ENCODE measurements around the gene DEPDC4.
"Not testable (repeated sequence)": the region's sequence is repeated elsewhere in the genome, so short reads cannot be mapped to it uniquely, and the experiment has no call there.

DEPDC4 gene

DNA sequence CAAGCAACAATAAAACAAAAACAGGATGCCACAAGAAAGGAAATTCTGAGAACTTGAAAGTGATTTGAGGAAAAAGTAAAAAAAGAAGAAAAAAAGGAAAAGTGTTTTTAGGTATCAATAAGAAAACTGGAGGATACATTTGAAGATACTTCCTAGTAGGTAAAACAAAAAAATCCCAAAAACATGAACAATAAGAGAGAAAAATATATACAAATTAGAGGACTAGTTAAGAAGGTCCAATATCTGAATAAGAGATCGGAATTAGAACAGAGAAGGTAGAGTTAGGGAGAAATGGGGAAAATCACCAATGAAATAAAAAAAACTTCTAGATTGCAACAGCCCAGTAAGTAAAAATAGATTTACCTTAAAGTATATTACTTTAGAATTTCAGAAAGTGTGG, 8.8 kb downstream of the DEPDC4 start:
- no peak for DNase-seq

DNA sequence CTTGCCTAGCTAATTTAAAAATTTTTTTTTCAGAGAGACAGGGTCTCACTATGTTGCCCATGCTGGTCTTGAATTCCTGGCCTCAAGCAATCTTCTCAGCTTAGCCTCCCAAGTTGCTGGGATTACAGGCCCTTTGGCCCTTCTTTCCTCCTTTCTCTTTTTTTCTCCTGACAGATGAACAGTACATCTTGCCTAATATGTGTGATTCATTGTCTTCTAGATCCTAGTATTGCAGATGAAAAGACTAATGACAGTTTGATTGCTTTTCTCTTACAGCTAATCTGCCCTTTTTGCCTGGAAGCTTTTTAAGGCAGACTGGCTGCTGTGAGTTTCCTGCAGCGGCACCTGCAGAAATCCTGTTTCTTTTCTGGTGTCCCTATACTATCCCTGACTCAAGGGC, 12.0 kb downstream of the DEPDC4 start:
- DNase-seq = no peak

DNA sequence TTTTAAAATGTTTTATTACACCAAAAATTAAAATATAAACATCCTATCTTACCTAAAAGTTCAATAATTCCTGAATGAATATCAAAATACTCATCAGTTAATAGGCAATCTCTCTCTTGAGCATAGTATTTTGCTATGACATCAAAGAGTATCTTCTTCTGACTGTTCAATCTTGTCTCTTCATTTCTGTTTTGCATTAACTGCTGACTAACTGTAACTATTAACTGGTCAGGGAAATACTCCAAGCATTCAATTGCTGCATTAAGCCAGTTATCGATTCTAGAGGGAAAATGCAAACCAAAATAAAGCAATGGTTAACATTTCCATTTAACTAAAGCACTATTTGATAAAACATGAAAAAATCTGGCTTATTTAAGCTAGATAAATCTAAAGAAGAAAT, 13.4 kb downstream of the DEPDC4 start:
- no peak for DNase-seq

DNA sequence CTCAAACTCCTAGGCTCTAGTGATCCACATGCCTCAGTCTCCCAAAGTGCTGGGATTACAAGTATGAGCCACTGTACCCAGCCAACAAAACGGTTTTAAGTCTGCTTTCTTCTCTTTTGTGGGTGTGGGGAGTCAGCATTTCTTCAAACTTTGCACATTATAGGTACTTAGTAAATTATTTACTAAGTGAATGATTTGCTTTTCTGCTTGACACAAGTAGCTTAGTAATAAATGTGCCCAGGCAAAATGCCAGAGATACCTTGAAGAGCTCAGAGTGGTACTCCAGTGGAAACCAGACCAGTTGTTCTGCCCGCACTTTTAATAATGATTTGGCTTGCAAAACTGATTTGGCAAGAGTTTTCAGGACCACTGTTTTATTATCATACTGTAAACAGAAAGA, 15.0 kb downstream of the DEPDC4 start:
- no peak for DNase-seq

DNA sequence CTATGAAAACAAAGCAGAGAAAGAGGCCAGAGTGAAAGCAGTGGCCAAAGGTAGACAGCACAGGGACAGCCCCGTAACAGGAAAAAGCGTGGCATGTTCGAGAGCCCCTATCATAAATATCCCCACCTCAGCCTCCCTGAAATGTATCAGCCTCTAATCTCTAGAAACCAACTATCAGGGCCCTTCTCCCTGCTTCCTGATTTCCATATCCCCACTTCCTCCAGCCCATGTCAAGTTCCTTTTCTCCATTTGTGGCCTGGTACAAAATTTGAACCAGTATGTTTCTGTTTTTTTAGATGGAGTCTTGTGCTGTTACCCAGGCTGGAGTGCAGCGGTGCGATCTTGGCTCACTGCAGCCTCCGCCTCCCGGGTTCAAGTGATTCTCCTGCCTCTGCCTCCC, 16.9 kb downstream of the DEPDC4 start:
- no peak for DNase-seq

DNA sequence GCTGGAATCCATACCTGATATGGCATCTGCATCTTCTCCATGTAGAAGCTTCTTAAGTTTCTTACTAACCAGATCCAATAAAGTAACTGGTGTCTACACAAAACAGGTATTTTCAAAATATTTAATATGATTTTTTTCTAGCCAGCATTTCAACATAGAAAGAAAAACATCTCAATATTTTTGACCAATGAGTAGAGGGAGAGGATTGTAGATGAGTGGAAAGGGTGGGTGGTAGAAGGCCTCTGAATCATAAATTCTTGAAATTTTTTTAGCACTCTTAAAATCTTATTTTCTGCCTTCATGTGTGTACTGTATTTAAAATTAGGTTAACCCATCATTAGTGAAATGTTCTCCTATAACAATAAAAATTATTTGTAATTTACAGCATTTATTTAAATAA, 18.0 kb downstream of the DEPDC4 start:
- no peak for DNase-seq

DNA sequence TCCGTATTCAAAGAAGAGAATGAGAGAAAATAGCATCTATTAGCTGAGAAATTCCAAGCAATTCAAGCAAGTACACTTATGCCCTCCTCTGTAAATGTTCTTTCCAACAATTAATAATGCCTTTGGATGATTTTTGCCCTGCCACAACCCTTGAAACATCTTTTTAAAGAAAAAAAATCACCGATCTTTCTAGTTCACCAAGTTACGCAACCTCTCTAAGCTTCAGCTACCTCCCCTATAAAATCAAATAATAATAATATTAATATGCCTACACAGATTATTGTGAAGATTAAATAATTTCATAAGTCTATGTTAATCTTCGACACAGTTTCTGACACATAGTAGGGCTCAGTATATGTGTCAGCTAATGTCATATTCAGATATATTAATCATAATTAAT, 19.1 kb downstream of the DEPDC4 start:
- no peak for DNase-seq

DNA sequence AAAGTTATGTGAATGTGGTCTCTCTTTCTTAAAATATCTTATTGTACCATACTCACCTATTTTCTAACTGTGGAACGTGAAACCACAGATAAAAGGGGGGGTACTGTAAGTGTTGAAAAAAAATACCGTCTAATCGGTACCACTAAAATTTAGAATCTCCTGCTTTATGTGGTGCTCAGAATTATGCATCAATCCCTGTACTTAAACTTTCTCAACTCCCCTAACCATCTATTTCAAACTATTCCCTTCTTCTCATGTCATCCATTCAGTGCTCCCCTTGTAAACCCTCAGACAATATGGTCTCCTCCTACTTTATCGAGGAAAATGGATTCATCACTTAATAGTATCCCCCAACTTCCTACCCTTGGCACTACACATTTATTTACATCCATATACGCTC, 23.7 kb downstream of the DEPDC4 start:
- DNase-seq = no peak

DNA sequence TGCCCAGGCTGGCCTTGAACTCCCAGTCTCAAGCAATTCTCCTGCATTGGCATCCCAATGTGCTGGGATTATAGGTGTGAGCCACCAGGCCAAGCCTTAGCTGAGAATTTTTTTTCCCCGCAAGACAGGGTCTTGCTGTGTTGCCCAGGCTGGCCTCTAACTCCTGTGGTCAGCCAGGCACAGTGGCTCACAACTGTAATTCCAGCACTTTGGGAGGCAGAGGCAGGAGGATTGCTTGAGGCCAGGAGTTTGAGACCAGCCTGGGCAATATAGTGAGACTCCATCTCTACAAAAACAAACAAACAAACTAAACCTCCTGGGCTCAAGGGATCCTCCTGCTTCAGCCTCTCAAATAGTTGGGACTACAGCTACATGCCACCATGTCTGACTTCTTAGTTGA, 27.3 kb downstream of the DEPDC4 start:
- DNase-seq = no peak

DNA sequence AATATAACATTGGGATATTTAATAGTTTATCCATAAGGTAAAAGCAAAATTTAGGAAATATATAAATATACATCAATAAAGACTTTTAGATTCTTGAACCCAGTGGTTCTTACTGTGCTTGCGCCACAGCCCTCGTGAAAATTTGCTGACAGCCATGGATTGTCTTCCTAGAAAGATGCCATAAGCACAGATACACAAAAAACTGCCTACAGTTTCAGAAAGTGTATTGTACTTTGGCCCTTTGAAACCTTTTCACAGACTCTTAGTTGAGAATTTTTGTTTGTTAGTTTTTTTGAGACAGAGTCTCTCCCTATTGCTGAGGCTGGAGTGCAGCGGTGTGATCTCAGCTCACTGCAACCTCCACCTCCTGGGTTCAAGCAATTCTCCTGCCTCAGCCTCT, 28.1 kb downstream of the DEPDC4 start:
- DNase-seq = no peak

DNA sequence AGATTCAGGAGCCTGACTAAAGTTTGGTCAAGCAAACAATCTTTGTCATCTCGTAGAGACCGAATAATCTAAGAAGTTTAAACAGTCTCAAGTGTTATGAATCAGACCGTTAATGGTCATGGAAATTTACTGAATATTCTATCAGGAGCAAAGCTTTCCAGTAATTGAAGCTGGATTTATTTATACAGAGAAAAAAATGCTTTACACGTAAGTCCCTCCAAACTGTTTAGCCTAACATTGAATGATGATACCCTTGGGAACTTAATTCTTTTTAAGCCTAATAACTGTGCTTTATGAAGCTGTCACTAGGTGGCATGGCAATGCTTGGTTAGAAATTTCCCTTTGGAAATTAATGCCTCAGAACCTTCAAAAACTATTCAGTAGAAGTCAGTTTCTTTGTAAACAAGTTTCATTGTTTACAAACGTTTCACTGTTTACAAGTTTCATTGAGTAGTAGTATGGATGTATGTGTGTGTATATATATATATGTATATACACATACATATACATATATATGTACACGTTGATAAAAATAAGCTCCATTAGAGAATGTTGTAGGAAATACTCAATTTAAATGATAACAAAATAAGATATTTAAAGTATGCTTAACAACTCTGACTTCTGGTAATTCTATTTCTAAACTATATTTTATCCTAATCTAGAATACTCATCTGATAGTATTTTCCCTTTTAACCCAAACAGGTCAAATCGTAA, 32.1 kb downstream of the DEPDC4 start:
- DNase-seq = no peak

DNA sequence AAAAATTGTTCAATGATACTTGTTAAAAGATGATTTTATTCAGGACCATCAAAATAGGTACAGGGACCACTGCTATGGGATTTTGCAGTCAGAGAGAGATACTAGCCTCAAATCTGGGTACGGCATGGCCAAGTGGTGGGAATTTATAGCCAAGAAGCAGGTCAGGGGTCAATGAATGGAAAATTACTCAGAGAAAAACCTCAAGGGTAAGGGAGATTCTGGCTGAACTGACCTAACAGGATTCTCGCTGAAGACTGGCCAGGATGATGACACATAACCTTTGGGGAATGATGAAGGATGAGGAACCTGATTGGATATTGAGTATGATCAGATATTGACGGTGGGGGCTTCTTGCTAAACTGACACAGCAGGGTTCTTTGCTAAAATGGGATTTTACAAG, 32.7 kb downstream of the DEPDC4 start:
- DNase-seq = no peak

DNA sequence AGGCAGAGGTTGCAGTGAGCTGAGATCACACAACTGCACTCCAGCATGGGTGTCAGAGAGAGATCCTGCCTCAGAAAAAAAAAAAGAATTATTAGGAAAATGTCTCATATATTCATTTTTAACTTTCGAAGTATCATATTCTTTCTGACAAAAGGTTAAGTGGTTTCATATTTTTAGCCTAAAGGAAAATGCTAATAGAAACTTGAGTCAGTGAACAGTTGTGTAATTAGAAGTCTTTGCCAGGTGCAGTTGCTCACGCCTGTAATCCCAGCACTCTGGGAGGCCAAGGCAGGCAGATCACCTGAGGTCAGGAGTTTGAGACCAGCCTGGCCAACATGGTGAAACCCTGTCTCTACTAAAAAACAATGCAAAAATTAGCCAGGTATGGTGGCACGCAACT, 35.0 kb downstream of the DEPDC4 start:
- not testable (repeated sequence) for DNase-seq

DNA sequence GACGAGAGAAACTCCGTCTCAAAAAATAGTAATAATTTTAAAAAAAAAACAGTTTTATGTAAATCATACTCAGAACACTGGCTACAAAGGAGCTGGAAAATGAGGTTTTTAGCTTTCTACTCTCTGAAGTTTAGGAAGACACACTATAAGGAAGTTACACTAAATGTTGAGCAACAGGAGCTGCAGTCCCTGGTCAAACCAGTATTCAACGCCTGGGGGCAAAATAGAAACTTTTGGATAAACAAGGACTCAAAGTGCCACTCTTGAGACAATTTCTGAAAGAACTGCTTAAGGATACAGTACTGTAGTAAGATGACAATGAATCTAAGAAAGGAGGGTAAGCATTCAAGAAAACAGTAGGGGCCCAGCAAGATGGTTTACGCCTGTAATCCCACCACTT, 37.0 kb downstream of the DEPDC4 start:
- DNase-seq = no peak

DNA sequence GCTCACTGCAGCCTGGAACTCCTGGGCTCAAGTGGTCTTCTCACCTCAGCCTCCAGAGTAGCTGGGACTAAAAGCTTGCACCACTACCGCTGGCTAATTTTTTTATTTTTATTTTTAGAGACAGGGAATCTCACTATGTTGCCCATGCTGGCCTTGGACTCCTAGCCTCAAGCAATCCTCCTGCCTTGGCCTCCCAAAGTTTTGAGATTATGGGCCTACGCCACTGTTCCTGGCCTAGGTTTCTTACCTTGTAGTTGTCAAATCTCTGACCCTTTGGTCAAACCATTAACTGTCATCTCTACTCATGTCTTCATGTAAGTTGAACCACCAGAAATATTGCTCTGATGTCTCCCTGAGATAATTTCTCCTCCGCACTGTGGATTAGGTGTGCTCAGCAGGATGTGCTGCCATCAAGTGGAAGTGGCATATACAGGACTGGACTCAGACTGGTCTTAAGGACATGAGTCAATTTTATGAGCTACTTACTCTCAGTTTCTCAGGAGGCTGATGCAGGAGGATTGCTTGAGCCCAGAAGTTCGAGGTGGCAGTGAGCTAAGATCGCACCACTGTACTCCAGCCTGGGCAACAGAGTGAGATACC, 37.7 kb downstream of the DEPDC4 start:
- no peak for DNase-seq

DNA sequence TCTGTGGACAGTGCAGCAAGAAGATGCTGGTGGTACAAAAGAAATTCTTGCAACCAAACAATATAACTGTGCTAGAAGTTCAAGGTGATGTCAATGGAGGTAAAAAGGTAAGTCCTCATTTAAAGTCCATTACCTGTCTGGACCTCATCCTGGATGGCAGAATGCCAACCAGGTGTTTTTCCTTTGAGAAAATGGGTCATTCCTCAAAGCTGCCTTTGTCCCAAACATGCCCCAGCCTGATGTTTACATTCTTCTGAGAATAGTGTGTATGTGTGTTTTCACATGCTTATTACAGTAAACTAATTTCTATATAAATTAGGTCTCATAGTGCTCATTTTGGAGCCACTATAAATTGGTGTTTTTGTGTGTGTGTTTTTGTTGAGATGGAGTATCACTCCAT, 41.4 kb downstream of the DEPDC4 start:
- no peak for DNase-seq

DNA sequence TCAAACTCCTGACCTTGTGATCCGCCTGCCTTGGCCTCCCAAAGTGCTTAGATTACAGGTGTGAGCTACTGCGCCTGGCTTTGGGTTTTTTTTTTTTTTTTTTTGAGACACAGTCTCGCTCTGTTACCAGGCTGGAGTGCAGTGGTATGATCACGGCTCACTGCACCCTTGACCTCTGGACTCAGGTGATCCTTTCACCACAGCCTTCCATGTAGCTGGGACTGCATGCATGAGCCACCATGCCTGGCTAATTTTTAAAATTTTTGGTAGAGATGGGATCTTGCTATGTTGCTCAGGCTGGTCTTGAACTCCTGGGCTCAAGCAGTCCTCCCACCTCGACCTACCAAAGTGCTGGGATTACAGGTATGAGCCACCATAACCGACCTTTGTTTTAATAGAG, 44.7 kb downstream of the DEPDC4 start:
- DNase-seq = not testable (repeated sequence)

DNA sequence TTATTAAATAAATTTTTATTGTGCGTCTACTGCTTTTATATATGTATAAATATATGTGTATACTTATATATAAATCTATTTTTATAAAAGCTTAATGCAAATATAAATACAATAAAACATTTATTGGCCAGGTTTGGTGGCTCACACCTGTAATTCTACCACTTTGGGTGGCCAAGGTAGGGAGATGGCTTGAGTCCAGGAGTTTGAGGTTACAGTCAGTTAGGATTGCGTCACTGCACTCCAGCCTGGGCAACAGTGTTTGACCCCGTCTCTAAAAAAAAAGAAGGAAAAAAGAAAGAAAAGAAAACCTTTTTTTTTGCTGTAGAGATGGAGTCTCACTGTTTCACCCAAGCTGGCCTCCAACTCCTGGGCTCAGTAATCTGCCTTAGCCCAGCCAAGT, 45.4 kb downstream of the DEPDC4 start:
- DNase-seq = no peak

DNA sequence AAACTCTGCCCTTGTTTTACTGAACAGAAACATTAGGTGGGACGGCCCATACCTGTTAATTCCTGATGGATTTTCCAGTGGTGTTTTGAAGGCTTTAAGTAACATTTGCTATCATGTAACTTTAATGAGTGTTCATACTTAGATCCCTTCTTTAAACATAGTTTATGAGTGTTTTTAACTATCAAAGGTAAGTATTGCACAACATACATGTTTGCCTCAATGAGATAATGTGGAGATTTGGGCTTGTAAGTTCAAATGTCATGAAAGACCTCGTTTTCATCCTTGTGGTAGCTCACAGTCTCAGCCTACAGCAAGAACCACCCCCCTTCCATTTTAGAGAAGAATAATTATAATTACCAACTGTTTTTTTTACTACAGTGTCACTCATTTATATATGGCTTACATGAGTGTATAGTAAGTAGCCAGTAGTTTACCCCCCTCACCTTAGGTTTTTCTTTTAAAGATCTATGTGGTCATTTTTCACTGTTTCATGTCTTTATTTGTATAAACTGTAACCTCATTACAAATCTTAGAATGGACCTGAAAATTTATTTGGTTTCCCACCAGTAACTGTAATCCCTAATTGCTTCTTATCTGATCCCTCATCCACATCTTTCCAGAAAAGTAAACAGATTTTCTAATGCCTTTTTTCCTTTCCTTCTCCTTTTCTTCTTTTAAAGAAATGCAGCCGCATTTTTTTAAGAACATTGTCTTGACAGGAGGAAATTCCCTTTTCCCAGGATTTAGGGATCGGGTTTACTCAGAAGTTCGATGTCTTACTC, 47.4 kb downstream of the DEPDC4 start:
- DNase-seq = no peak

DNA sequence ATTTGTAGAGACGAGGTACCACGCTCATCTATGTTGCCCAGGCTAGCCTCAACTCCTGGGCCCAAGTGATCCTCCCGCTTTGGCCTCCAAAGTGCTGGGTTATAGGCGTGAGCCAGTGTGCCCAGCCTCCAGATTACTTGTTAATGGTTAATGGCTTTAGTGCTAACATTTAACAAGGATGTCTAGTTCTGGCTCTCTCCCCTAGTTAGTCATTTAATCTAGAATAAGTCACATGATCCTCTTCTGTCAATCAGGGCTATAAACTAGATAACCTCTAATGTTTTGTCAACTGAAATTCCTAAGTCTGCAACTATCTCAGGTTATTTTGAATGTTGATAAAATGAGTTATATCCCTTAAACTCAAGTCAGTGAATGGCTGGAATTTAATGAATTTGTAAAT, 50.5 kb downstream of the DEPDC4 start:
- no peak for DNase-seq

DNA sequence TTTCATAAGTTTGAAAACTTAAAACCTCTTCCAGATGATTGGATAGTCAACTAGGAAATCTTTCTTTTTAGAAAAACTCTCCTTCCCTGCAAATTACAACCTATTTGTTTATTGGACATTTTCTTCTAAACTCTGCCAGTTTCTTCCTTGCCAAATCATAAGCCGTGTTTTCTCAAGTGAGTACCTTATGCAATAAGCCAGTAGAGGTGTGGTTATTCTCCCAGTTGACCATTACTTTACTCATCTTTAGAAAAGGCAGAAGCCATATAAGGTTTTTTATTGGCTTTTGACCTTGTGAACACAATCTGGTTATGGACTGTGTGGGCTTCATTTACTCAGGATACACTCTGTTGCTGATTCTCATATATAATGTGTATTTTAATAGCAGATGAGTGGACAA, 51.7 kb downstream of the DEPDC4 start:
- no peak for DNase-seq

DNA sequence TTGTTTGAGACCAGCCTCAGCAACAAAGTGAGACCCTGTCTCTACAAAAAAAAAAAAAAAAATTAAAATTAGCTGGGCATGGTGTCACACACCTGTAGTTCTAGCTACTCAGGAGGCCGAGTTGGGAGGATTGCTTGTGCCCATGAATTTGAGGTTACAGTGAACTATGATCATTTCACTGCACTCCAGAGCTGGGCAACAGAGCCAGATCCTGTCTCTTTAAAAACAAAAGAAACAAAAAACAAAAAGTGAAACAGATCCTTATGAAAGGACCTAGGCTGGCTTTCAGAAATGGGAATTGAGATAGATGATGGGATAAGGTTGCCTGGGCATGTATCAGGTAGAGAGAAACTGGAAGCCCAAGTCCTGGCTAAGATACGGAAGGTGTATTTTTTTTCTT, 52.4 kb downstream of the DEPDC4 start:
- no peak for DNase-seq

DNA sequence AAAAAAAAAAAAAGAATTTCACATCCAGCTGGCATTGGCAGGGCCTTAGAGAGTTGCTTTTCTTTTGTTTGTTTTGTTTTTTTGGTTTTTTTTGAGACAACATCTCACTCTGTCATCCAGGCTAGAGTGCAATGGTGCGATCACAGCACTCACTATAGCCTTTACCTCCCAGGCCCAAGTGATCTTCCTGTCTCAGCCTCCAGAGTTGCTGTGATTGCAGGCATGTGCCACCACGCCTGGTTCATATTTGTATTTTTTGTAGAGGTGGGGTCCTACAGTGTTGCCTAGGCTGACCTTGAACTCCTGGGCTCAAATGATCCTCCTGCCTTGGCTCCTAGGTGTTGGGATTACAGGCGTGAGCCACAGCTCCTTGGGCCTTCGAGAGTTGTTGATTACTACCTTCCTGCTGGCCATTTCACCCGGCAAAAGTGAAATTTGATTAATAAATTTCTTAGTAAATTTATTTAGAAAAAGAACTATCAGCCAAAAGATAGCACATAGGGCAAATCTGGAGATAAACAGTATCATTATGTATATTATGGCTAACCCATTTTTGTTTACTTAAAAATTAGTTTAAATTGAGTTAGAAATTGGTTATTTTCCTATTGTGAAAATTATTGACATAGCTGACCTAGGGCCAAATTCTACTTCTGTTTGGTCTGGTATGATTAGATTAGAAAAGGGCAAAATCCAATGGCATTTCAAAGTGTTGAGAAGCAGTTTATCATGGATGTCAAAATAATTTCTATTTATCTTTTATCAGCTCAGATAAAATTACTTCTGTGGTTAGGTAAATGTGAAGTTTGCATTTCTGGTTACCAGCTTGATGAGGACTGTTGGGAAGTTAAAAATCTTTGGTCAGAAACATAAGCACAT, 53.6 kb downstream of the DEPDC4 start:
- DNase-seq = no peak
